Stomach (tissue), 9 donors: ENCODE data around the gene MITD1. TPM values are rescaled to one million over a fixed set of nuclear protein-coding genes. Genes with fewer than 3 reads are reported as not detected.

ENCODE experiments used
- DNase-seq, 2 donors: peaks; one replicate each; pipeline versions ENCODE4 v3.0.0 to v3.0.0-alpha.2; 2013 to 2019
- H3K27ac ChIP-seq, 5 donors: fragments of 200-600 bp in 4 of 5; sonication (generic) in 4 of 5; one replicate each; pipeline ENCODE4 v1.5.1; 2013 to 2019; ENCODE audit warnings: mild to moderate bottlenecking in 1 of 5, moderate library complexity in 1 of 5
- H3K27me3 ChIP-seq, 3 donors: fragments of 200-600 bp; sonication (generic); one replicate each; pipeline ENCODE4 v1.5.1; 2017 to 2019; ENCODE audit warnings: mixed run types in 1 of 3
- H3K36me3 ChIP-seq, 4 donors: fragments of 200-600 bp; sonication (generic); 1 replicate in 3 of 4; 2 replicates in 1 of 4; pipeline ENCODE4 v1.5.1; 2016 to 2019
- H3K4me1 ChIP-seq, 4 donors: fragments of 200-600 bp; sonication (generic); one replicate each; pipeline ENCODE4 v1.5.1; 2016 to 2019
- H3K4me3 ChIP-seq, 4 donors: fragments of 200-600 bp; sonication (generic) in 3 of 4; one replicate each; pipeline ENCODE4 v1.5.1; 2016 to 2019; ENCODE audit warnings: mild to moderate bottlenecking in 1 of 4
- H3K9me3 ChIP-seq, 4 donors: fragments of 200-600 bp; sonication (generic); one replicate each; pipeline ENCODE4 v1.5.1; 2016 to 2019
- EP300 ChIP-seq: sonication (generic); formaldehyde crosslinking; IDR thresholded peaks from one replicate; pipeline ENCODE4 v1.6.1; 2017; ENCODE audit warnings: antibody characterized with exemption
- POLR2A ChIP-seq, 4 donors: fragments of 450-650 bp; IDR thresholded peaks; one replicate each; pipeline ENCODE4 v1.6.1; 2016; ENCODE audit warnings: antibody characterized with exemption in 4 of 4, control low read depth in 2 of 4, mild to moderate bottlenecking in 1 of 4, moderate library complexity in 1 of 4
- POLR2AphosphoS5 ChIP-seq, 3 donors: sonication (generic); formaldehyde crosslinking; IDR thresholded peaks; one replicate each; pipeline ENCODE4 v1.6.1; 2016; ENCODE audit warnings: antibody characterized with exemption in 3 of 3
- WGBS, 5 donors: extraction: QIAGEN DNeasy Blood & Tissue Kit in 3 of 5; methylation state at CpG; one replicate each; pipeline versions ENCODE4 v1.1.5 to v1.1.7; 2013 to 2018; 5-methylcytosine and 5-hydroxymethylcytosine counted together
- intact Hi-C: fragments of 100-400 bp; cut with DNase I; formaldehyde crosslinking; loops from one replicate; pipeline ENCODE4 v1.15.1; 2023; ENCODE audit warnings: low total_unique reads
- polyA plus RNA-seq, 3 donors: library from polyadenylated mRNA; stranded (reverse); fragments of 200-250 nt; gene quantifications; one replicate each; pipeline ENCODE4 v1.2.3, GENCODE V29; 2013
- total RNA-seq, 5 donors: library from RNA; depleted of rRNA; stranded (reverse); fragments of >200 nt; gene quantifications; one replicate each; pipeline versions ENCODE4 v1.1.0 to v1.2.3, GENCODE V29; 2014 to 2016
- TF ChIP-seq, protein P1 (sequence below), 7 experiments: fragments of 450-650 bp in 4 of 7; fragments of 200-600 bp in 3 of 7; sonication (generic) in 3 of 7; IDR thresholded peaks; one replicate each; pipeline ENCODE4 v1.5.1; 2016 to 2019; ENCODE audit warnings: antibody characterized with exemption in 7 of 7, control low read depth in 2 of 7, mild to moderate bottlenecking in 1 of 7
- donor health status: healthy with polysubstance abuse.
- donor health status: Bipolar disorder and iron deficiency.
- donor health status: healthy.

The MITD1 gene
- total and polyA plus RNA-seq, 8 donors: 2.0 to 132 (median 33.5) TPM

DNA sequence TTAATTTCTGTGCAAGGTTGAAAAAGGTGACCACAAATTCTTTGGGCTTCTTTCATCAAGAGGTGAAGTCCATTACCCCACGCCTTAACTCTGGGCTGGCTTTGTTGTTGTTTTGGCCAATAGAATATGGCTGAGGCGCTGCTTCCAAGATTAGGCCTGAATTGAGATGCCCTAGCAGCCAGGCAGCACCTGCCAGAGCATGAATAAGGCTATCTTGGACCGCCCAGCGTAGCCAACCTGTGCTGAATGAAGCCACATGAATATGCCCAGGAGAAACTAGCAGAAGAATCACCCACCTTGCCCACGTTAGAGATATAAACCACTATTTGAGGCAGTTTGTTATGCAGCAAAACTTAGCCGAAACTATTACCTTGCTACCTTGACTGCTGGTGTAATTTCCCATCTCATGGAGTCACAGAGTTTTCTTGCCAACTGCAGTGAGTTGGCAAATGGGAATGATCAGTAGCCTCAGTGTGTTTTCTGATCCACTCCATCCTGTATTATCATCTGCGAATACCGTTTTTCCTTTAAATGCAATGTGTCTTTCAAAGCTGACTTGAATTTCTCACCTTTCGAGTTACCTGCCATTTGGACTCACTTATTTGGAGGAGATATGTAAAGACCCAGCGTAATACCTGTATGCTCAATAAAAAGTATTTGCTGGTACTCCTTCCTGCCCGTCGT lies 26.8 kb downstream of the MITD1 start:
- no peaks in the 10 kb centered on the region for H3K27me3 ChIP-seq
- H3K36me3 ChIP-seq: peaks cover 0 to 24% (median 20%) of the 10 kb centered on the region in 4 donors
- intact Hi-C loops: no loop called here
- TF ChIP-seq POLR2AphosphoS5 (IDR thresholded peaks at IDR 0.05): no peak
- TF ChIP-seq POLR2A (IDR thresholded peaks at IDR 0.05): no peak
- TF ChIP-seq, protein P1, sequence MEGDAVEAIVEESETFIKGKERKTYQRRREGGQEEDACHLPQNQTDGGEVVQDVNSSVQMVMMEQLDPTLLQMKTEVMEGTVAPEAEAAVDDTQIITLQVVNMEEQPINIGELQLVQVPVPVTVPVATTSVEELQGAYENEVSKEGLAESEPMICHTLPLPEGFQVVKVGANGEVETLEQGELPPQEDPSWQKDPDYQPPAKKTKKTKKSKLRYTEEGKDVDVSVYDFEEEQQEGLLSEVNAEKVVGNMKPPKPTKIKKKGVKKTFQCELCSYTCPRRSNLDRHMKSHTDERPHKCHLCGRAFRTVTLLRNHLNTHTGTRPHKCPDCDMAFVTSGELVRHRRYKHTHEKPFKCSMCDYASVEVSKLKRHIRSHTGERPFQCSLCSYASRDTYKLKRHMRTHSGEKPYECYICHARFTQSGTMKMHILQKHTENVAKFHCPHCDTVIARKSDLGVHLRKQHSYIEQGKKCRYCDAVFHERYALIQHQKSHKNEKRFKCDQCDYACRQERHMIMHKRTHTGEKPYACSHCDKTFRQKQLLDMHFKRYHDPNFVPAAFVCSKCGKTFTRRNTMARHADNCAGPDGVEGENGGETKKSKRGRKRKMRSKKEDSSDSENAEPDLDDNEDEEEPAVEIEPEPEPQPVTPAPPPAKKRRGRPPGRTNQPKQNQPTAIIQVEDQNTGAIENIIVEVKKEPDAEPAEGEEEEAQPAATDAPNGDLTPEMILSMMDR (IDR thresholded peaks at IDR 0.05): no peak
- TF ChIP-seq EP300: no peak
- H3K4me3 ChIP-seq: peak overlapping the region; percentile 61 to 76 (median 66)
- WGBS, 5 donors: 22 to 36% (median 23%) methylated on average over 12 of the region's 12 CpGs
- peaks cover 14 to 39% (median 23%) of the 10 kb centered on the region in 4 donors for H3K4me1 ChIP-seq
- H3K9me3 ChIP-seq: no peaks in the 10 kb centered on the region
- peak in 1 of 2 donors; percentile 23 for DNase-seq
- H3K27ac ChIP-seq: peak overlapping the region; percentile 90 to 93 (median 92)

DNA sequence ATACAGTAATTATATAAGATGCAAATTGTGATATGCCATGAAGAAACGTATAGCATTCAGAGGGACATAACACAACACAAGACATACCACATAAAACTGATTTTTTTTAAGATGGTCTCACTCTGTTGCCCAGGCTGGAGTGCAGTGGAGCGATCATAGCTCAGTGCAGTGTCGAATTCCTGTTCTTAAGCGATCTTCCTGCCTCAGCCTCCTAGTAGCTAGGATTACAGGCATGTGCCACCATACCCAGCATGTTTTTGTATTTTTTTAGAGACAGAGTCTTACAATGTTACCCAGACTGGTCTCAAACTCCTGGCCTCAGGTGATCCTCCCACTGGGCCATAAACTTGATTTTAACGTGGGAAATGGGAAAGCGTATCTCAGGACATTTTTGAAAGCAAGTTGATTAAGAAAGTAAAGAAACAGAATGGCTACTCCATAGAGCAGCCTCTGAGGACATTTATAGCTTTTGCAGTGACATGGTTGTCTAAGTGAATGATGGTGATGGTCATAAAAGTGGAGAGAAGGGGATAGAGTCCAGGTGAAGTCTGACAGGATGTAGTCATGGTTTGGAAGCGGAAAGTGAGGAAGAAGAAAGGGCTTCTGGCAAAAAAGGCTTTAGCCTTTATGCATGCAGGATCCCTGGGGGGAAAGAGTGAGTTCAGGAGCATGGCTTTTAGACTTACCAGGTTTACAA lies 28.5 kb downstream of the MITD1 start:
- Histone ChIP-seq H3K4me3 (no peak overlapping the region), H3K27me3 (no peaks in the 10 kb centered on the region), H3K9me3 (no peaks in the 10 kb centered on the region), H3K27ac (no peak overlapping the region), H3K4me1 (peaks cover 14 to 37% (median 23%) of the 10 kb centered on the region in 4 donors), H3K36me3 (peaks cover 0 to 7% (median 5%) of the 10 kb centered on the region in 4 donors)
- 87 to 95% (median 91%) methylated on average over 7 of the region's 7 CpGs for WGBS, 5 donors
- no peak for DNase-seq
- intact Hi-C loops: no loop called here
- TF ChIP-seq POLR2A (IDR thresholded peaks at IDR 0.05) (no peak), EP300 (no peak), POLR2AphosphoS5 (IDR thresholded peaks at IDR 0.05) (no peak)
- TF ChIP-seq, protein P1 (IDR thresholded peaks at IDR 0.05): no peak

DNA sequence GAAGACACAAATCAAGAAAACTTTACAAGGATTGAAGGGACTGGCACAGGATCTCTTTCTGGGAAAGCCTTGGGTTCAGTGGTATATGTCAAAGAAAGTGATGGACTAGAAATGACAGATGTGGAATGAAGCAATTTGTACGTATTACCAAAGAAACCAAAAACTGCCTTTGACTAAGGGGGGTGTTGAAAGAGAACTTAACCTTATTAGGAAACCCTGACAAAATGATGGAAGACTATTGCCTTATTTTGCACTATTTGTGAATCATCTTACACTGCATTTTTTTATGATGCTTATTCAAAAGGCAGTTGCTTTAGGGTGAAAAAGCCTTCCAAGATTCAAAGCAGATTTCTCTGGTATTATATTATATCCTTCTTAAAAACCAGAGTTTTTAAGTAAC lies 30.2 kb downstream of the MITD1 start:
- no peaks in the 10 kb centered on the region for H3K27me3 ChIP-seq
- WGBS, 5 donors: 76 to 91% (median 83%) methylated on average over 1 of the region's 1 CpG
- no peaks in the 10 kb centered on the region for H3K9me3 ChIP-seq
- TF ChIP-seq POLR2AphosphoS5 (IDR thresholded peaks at IDR 0.05): no peak
- TF ChIP-seq, protein P1 (IDR thresholded peaks at IDR 0.05): no peak
- TF ChIP-seq EP300: no peak
- no peak for TF ChIP-seq POLR2A (IDR thresholded peaks at IDR 0.05)
- no peaks in the 10 kb centered on the region for H3K36me3 ChIP-seq
- H3K4me3 ChIP-seq: no peak overlapping the region
- H3K27ac ChIP-seq: no peak overlapping the region
- no peak for DNase-seq
- intact Hi-C loops: no loop called here
- H3K4me1 ChIP-seq: peaks cover 7 to 23% (median 14%) of the 10 kb centered on the region in 4 donors

DNA sequence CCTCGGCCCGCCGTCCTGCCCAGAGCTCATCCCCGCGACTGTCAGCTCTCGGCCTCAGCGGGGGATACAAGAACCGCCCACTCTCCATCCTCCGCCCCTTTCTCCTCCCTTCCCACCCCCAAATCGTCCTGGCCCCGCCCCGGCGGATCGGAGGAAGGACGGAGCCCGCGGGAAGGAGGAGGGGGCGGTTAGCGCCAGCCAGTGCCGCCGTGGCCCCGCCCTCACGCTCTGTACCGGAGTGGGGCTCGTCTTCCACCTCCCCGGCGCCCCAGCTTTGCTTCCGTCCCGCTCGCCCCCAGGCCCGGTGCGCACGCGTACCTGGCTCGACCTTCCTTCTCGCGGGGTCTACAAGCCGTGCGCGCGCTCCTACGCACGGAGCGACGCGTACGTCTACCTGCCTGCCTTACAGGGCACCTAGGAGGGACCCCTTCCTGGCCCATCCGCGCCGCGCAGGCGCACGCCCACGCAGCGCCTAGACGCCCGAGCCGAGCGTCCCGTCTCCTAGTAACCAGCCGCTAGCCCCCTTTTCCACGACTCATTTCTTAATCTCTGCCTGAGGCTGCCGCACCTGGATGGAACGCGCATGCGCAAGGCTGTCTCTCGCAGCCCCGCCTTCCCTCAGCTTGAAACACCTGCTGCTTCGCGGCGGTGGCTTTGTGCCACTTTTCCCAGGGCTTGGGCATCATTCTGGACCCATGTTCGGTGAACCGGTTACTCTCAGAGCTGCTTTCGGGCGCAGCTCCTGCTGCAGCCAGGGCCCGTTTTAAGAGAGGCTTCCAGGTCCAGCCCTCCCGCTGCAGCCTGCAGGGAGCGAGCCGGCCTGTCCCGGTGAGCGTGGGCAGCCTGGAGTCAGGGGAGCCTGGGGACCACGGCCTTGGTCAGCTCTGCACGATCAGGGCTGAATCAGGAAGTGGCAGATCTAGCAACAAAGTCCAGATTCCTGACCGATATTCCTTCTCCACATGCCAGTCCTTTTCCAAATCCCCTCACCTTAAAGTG lies 39.4 kb downstream of the MITD1 start, which contains the start of gene C2orf15:
Gene C2orf15, plus strand, starts transcription at position 598 of the 999 bp plus-strand sequence. CDS start 8,852 bp downstream, outside the sequence.
- Histone ChIP-seq H3K36me3 (no peaks in the 10 kb centered on the region), H3K9me3 (no peaks in the 10 kb centered on the region), H3K27me3 (no peaks in the 10 kb centered on the region), H3K27ac (peak within 1 kb of the TSS; percentile 88 to 96 (median 93)), H3K4me1 (peaks cover 4 to 20% (median 18%) of the 10 kb centered on the region in 4 donors), H3K4me3 (peak within 1 kb of the TSS; percentile 61 to 86 (median 76))
- 0 to 2% (median 0%) methylated on average over 42 to 84 of the region's 84 CpGs for WGBS, 5 donors
- DNase-seq: peak; percentile 97 to 98
- intact Hi-C loops: no loop called here
- peak in 1 of 4 donors; percentile 75 for TF ChIP-seq POLR2A (IDR thresholded peaks at IDR 0.05)
- no peak for TF ChIP-seq EP300
- TF ChIP-seq, protein P1 (IDR thresholded peaks at IDR 0.05): no peak
- TF ChIP-seq POLR2AphosphoS5 (IDR thresholded peaks at IDR 0.05): peak; percentile 52 to 80 (median 78)
